NCI-H82 (cell line): Measurements from ENCODE around the gene SMIM26.
"Not testable (repeated sequence)": the region's sequence is repeated elsewhere in the genome, so short reads cannot be mapped to it uniquely, and the experiment has no call there.

Experiments used
- DNase-seq: peaks from one replicate; lab custom pipeline; 2025; lab: John Stamatoyannopoulos, UW

The SMIM26 gene, protein sequence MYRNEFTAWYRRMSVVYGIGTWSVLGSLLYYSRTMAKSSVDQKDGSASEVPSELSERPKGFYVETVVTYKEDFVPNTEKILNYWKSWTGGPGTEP

DNA sequence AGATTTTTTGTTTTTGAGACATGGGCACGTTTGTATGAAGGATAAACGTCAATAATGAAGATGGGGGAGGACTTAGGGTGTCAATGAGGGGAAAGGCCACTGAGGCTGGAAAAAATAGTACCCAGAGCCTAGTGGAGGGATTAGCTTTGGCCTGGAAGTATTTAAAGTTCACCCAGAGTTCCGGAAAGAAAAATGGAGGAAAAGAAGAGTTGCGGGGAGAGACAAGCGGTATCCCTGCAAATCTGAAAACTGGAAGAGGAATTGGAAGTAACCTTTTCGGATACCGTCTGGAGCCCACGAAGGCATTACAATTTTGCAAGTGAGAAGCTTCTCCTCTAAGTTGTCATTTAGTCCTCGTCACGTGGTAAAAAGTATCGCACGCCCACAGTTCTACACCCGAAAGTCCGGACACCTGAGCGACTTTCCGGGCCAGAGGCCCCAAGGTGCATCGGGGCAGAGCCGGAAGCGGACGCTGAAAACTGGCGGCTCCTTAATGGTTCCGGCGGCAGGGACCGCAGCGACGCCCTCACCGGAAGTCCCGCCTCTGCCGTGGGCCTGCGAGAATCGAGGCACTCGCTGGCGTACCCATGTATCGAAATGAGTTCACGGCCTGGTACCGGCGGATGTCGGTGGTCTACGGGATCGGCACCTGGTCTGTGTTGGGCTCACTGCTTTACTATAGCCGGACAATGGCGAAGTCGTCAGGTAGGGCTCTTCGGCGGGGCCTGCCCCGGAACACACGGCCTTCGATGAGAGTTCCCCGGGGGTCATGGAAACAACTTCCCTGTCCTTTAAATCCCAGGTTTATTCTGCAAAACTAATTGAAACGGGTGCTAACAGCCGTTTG is at the start of gene SMIM26:
Gene SMIM26, plus strand, starts transcription at position 541 of the 847 bp plus-strand sequence. Its CDS starts 47 bp downstream, at position 588.
- DNase-seq: peak; percentile 97

DNA sequence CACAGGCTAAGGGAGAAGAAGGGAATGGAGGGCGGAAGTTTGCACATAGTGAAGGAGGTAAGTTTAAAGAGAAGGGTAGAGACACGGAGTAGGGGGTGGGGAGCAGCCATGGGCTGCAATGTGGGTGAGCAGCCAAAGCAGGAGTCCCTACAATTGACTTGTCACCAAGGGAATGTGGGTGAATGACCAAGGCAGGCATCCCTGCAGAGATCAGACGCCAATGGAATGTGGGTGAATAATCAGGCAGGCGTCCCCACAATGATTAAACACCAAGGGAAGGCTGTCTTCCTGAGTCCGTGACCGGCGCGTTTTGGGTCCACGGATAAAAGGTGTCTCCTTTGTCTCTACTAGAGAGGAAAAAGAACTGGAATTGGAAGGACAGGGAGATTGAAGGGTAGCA is 45.2 kb upstream of the SMIM26 start:
- DNase-seq: not testable (repeated sequence)

DNA sequence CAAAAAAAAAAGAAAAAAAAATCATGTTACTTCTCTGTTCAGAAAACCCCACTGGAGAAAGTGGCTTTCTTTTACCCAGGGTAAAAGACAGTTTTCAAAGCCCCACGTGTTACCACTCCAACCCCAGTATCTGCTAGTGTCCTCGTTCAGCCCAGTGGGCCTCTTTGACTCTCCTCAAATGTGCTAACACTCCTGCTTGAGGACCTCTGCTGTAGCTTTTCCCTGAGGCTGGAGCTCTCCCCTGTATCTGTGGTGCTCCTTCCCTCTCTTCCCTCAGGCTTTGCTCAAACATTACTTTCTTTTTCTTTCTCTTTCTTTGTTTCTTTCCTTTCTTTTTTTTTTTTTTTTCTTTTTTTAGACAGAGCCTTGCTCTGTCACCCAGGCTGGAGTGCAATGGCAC is 44.2 kb upstream of the SMIM26 start:
- DNase-seq: no peak

DNA sequence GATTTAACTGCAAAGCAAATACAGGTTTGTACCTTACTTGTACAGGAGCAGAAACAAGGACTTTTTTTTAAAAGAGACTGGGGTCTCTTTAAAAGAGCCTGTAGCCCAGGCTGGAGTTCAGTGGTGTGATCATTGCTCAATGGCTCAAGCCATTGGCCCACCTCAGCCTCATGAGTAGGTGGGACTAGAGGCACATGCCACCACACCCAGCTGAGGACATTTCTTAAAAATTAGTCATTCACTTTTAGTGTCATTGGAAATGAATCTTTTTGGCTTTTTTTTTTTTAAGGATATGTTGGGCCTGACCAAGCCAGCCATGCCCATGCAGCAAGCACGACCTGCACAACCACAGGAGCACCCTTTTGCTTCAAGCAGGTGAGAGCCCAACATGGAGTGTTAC is 42.6 kb upstream of the SMIM26 start:
- DNase-seq: no peak

DNA sequence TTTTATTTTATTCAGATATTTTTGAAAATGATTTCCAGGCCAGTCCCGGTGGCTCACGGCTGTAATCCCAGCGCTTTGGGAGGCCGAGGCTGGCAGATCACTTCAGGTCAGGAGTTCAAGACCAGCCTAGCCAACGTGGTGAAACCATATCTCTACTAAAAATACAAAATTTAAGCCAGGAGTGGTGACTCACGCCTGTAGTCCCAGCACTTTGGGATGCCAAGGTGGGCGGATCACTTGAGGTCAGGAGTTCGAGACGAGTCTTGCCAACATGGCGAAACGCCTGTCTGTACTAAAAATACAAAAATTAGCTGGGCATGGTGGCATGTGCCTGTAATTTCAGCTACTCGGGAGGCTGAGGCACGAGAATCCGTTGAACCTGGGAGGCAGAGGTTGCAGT is 40.5 kb upstream of the SMIM26 start:
- DNase-seq: not testable (repeated sequence)

DNA sequence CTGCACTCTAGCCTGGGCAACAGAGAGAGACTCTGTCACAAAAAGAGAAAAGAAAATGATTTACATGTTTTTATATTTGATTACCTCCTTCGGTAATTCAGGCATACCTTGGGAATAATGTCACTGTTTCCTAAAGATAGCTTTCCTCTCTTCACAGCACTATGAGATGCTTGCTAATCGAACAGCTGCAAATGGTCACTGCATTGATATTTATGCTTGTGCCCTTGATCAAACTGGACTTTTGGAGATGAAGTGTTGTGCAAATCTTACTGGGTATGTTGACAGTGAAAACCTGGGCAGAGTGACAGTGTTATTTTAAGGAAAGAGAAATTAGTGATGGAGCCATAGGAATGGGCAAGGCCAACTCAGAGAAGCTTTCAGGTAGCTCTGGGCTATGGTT is 39.9 kb upstream of the SMIM26 start:
- DNase-seq: no peak

DNA sequence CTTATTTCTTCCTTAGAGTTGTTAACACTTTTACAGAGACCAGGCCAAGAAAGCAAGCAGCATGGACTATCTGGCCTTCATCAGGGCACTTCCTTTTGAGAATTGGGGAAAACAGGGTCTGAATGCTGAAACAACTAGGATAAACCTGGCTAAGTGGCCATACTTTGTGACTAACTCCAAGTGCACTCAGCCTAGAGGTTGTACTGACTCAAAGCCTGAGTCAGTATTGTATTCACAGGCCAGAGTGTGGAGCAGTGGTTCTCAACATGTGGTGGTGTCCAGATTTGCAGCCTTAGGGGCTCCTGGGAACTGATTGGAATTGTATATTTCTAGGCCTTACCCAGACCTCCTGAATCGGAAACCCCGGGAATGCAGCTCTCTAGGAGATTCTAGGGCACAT is 39.4 kb upstream of the SMIM26 start:
- DNase-seq: no peak

DNA sequence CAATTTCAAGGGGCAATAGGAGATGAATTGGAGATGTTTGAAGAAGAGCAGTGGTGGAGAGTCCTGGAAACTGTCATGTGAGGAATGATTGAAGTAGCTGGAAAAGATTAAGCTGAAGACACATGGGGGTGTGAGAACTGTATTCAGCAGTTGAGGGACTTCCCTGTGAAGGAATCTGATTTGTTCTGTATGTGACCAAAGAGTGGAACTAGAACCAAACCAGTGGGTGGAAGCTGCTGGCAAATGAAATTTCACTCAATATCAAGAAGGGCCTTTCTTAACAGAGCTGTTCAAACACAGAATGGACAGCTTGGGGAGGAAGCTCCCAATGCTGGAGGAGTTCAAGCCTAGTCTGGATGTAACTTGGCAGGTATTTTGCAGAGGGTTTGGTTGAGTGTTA is 38.2 kb upstream of the SMIM26 start:
- DNase-seq: no peak

DNA sequence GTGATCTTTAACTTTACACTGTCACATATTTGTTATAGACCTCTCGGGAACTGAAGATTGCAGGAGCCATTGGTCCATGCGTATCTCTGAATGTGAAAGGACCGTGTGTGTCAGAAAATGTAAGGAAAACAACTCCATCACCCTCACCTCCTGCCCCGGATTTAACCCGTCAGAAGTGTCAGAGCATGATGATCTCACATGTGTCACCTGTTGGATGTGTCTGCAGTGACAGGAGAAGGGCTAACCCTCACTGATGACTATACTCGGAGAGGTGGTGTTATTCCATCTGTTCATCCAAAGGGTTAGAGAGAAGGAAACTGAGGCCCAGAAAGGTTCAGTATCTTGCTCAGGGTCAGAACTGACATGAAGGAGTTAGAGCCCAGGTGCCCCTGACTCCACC is 34.6 kb upstream of the SMIM26 start:
- DNase-seq: no peak

DNA sequence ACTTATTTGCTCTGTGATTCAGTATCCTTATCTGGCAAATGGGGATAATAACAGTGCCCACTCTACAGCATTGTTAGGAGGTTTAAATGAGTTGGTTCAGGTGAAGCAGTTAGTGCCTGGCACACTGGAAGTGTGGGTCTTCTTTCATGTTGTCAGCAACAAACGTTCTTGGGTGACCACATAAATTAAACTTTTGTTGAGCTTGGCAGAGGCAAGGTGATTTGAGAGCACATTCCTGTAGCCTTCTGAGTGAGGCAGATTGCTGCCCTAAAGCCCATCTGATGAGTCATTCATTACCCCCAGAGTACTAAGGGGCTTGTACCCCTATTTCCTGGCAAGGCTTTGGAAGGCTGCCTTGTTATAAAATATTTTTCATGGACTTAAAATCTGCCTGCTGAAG is 33.7 kb upstream of the SMIM26 start:
- DNase-seq: no peak

DNA sequence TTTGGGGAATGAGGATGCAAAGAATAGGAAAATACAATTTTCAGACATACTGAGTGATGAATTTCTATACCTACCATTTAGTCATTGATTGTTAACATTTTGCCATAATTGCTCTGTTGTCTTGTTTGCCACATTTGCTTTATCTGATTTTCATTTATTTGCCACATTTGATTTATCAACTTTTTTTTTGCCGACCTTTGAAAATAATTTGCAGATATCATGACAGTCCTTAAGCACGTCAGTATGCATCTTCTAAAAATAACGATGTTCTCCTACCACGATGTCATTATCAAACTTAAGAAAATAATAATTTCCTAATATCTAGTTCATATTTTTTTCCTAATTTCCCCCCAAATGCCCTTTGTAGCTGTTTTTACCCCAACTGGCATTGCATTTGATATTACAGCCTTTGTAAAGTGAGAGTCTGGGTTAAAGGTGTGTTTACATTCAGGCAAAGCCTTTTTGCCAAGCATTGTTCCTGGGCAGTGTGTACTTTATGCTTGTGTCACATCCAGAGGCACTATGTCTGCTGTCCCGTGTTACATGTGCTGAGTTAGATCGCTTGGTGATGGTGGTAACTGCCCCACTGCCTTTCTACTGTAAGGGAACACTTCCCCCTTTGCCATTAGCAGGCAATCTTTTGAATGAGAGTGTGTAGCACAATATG is 33.1 kb upstream of the SMIM26 start:
- no peak for DNase-seq

DNA sequence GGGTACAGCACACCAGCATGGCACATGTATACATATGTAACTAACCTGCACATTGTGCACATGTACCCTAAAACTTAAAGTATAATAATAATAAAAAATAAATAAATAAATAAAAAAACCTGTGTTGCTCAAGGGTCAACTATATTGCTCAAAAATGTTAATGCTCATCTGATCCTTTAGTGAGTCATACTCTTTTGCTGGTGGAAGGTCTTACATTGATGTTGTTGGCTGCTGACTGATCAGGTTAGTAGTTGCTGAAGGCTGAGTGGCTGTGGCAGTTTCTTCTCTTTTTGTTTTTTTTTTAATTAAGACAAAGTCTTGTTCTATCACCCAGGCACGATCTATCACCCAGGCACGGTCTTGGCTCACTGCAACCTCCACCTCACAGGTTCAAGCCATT is 29.6 kb upstream of the SMIM26 start:
- DNase-seq: no peak

DNA sequence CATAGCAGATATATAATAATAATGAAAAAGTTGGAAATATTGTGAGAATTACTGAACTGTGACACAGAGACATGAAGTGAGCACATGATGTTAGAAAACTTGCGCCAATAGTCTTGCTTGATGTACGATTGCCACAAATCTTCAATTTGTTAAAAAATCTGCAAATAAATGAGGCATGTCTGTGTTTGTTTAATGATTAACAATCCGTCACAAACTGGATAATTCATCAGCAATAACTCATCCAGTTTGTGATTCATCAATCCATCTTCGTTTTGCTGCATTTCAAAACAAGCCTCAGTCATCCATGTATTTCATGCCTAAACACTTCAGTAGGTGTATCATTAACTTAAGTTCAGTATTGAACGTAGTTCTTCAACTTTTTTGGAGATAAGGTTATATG is 25.5 kb upstream of the SMIM26 start:
- DNase-seq: no peak

DNA sequence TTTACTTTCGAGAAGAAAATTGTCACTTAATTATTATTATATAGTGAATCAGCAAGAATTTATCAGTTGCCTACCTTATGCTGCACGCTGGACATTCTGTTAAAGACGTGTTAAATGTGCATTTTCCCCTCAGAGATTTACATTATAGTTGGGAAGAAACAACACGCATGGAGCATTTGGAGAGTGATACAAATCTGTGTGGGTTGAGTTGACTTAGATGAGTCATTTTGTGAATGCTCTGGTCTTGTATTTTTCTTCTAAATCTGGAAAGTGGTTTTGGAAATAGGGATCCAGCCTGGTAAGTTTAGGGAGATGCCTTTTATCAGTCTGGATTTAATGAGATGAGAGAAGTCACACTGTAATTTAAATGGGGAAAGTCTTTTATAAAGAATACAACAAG is 24.0 kb upstream of the SMIM26 start:
- no peak for DNase-seq

DNA sequence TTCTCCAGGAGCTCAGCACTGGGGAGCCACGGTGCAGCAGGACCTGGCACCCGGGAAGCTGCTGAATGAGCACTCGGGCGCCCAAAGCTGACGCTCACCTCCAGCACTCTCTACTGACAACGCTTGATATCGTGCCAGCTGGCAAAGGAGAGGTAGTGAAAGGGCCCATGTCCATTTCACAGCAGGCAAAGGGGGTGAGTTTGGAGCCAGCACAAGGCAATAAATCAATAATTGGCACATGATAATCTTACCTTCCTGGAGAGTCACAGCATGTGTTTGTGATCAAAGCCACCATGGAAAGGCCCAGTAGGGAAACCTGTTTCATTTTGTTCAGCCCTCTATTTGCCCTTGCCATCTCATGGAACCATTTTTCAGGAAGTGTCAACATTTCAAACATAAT is 23.3 kb upstream of the SMIM26 start:
- DNase-seq: no peak

DNA sequence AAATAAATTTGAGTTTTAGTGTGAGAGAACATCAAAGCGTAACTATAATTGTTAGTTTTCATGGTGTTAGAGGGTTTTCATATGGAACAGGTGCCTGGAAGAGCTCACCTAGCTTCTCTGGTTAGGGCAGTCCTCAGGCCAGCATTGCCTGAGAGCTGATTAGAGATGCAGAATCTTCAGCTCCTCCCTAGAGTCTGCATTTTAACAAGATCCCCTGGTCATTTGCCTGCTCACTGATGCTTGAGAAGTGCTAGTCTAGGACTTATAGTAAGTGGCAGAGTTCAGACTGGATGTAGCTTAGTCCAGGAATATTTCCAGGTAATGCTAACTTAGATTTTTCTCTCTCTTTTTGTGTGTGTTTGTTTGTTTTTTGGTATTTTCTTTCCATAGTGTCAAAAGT is 21.7 kb upstream of the SMIM26 start:
- no peak for DNase-seq

DNA sequence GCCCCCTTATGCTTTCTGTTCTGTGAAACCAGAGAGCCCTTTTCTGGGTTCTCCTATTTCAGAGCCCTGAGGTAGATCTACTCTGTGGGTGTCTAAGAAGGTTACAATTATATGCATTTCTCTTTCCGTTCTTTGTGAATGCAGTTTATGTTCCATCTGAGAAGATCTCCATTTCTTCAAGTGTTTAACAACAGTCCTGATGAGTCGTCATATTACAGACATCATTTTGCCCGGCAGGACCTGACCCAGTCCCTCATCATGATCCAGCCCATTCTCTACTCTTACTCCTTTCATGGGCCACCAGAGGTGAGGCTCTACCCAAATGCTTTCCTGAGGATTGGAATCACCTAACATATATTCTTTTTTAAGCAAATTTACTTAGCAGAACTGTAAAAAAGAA is 18.8 kb upstream of the SMIM26 start:
- DNase-seq: no peak

DNA sequence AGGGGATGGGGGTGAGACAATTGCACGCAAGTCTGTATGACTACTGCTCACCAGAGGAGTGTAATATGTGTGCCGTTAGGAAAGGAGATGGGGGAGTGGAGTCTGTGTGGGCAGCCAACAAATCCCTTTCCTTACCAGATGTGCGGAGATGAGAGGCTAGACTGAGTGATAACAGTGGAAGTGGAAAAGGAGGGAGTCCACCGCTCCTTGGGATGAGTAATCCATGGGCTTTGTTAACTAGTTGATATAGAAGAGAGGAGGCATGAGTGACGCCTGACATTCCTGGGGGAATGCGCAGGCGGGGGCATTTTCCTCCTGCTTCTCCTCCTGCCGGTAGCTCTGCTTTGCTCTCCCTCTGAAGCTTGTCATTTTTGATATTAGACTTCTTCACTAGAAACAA is 13.5 kb upstream of the SMIM26 start:
- no peak for DNase-seq

DNA sequence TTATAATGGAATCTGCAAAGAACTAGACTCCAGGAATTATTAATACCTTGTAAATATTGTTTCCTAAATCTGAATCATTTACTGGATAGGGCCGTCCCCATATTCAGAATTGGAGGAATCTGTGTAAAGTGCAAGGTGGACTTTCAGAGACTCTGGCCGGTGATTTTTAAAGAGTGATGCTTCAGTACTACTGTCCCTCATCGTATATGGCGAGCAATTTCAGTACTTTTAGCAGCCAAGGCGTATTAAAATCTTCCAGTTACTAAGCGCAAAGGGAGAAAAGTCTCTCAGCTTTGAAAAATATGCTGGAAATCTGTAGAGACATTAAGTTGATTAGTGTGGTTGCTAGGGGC is 483 bp downstream of the SMIM26 start:
- DNase-seq: peak; percentile 47

DNA sequence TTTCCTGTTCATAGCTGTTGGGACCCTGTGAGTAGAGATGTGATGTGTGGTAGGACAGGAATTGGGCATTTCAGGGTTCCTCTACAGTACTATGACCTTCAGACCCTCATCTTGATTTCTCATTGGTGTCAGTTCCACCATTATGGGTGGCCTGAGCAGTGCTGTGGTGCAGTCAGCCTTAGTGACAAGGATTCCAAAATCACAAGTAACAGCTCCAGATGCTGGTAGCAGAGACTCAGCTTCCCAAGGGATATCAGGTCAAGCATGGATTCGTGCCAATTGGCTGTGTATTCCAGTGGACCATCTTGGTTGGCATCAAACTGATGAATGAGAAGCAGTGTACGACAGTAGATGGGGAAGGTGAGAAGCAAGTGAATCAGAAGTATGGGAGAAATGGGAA is 3.8 kb downstream of the SMIM26 start:
- no peak for DNase-seq

DNA sequence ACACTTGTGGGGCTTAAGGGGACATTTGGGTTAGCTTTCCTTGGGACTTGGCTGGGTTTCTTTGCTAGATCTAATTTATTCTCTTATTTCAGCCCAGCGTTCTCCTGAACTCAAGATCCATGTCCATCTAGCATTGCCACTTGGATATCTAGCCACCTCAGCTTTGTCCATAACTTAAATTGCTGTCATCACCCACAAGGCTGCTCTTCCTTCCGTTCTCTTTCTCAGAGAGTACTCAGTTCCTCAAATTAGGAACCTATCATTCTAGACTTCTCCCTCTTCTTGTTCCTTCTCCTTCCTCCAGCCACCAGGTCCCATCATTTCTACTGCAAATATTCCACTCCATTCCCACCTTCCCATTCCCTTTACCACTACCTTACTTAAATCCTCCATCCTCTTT is 4.3 kb downstream of the SMIM26 start:
- DNase-seq: no peak

DNA sequence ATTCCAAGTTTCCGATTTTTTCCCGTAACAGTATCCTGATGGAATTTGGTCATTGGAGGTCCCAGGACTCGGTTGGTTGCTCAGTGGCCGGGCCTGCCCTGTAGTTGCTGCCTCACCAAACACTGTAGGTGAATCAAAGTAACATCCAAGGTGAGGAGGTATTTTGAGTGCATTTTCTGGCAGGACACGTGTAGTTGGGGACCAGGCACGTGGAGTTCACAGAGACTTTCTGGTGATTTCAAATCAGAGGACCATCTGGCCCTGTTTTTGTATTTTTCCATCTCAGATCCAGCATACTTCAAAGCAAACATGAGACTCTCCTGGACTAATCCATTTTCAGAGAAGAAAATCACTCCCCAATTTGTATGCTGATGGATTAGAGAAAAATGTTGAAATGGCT is 10.7 kb downstream of the SMIM26 start:
- no peak for DNase-seq

DNA sequence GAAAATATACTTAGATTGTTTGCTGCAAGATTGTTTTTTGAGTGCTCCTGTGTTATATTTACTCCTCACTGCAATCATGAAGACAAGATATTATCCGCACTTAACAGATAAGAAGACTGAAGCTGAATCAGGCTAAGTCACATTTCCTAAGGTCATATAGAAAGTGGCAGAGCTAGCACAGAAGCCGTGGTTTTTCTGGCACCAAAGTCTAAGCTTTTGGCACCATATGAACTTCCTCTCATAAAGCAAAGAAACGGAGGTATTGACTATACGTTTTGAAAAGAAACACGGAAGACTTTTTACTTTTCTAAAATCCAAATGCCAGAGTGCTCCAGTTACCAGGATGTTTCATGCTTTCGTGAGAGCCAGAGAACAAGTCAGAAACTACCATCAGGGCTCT is 11.3 kb downstream of the SMIM26 start:
- DNase-seq: no peak

DNA sequence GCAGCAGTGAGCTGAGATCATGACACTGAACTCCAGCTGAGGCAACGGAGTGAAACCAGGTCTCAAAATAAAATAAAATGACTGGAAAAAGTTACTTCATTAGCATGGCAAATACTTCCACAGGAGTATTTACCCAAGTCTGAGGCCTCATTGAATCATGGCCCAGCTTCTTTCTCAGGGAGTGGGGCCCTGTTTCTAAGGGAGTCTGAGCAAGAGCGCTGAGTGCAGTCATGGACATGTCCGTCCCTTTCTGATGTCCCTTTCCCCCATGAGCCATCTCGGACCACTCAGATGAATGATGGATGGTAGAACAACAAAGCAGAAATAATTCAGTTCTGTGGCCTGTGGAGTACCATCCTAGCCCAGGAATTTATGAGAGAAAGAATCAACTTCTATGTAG is 12.8 kb downstream of the SMIM26 start:
- DNase-seq: no peak
